ENCODE results near the gene MAU2. TPM values are rescaled to one million over a fixed set of nuclear protein-coding genes. Genes with fewer than 3 reads are reported as not detected.

The MAU2 gene
- total RNA-seq, 1 donor from 2014 or later = 37.0 TPM

DNA sequence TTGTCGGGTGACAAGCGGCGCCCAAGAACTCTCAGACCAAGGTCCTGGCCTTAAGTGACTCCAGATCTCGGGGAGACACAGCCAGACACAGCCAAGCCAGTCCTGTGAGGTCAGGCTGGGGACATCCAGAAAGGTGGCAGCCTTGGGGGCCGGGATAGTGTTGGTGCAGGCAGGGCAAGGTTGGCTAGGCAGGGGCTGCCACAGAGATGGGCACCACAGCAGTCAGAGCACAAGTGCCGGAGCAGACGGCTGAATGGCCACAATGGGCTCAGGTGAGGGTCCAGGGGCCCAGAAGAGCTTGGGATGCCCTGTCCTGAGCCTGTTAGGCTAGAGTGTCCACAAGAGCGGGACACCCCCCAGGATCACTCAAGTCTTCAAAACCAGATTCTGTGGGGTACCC, 32.2 kb downstream of the MAU2 start:
- H3K27ac ChIP-seq (ENCODE audit: low read depth, low read length) = no peak overlapping the region
- no peaks in the 10 kb centered on the region for H3K4me1 ChIP-seq (ENCODE audit: insufficient read depth, low read length)
- H3K4me3 Mint-ChIP-seq (ENCODE audit: unreplicated experiment) = no peak overlapping the region
- no peaks in the 10 kb centered on the region for H3K4me1 Mint-ChIP-seq (ENCODE audit: low read depth, unreplicated experiment)
- no peaks in the 10 kb centered on the region for H4K20me1 ChIP-seq (ENCODE audit: insufficient read depth, low read length)
- no peaks in the 10 kb centered on the region for H3K27me3 Mint-ChIP-seq (ENCODE audit: low read depth, unreplicated experiment)
- TF ChIP-seq, protein P1, sequence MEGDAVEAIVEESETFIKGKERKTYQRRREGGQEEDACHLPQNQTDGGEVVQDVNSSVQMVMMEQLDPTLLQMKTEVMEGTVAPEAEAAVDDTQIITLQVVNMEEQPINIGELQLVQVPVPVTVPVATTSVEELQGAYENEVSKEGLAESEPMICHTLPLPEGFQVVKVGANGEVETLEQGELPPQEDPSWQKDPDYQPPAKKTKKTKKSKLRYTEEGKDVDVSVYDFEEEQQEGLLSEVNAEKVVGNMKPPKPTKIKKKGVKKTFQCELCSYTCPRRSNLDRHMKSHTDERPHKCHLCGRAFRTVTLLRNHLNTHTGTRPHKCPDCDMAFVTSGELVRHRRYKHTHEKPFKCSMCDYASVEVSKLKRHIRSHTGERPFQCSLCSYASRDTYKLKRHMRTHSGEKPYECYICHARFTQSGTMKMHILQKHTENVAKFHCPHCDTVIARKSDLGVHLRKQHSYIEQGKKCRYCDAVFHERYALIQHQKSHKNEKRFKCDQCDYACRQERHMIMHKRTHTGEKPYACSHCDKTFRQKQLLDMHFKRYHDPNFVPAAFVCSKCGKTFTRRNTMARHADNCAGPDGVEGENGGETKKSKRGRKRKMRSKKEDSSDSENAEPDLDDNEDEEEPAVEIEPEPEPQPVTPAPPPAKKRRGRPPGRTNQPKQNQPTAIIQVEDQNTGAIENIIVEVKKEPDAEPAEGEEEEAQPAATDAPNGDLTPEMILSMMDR (IDR thresholded peaks at IDR 0.05; ENCODE audit: insufficient read depth, low read depth, low read length) = no peak
- TF ChIP-seq EZH2 (IDR thresholded peaks at IDR 0.05; ENCODE audit: insufficient read depth, low read length) = no peak
- FAIRE-seq (no peak), DNase-seq (ENCODE audit: low read depth) (no peak)
- H3K4me2 ChIP-seq (ENCODE audit: low read length) = no peak overlapping the region
- H3K36me3 ChIP-seq (ENCODE audit: insufficient read depth, low read length) = peaks cover 17% of the 10 kb centered on the region
- H3K9me3 ChIP-seq (ENCODE audit: insufficient read depth, low read depth, low read length) = no peaks in the 10 kb centered on the region
- H3K36me3 Mint-ChIP-seq (ENCODE audit: low read depth, unreplicated experiment) = peaks cover 7% of the 10 kb centered on the region
- no peaks in the 10 kb centered on the region for H3K9me3 Mint-ChIP-seq (ENCODE audit: unreplicated experiment)
- H3K9ac ChIP-seq (ENCODE audit: low read length) = no peak overlapping the region
- no peaks in the 10 kb centered on the region for H3K79me2 ChIP-seq (ENCODE audit: insufficient read depth, low read length)
- no peak overlapping the region for H3K27ac Mint-ChIP-seq (ENCODE audit: unreplicated experiment)
- no peaks in the 10 kb centered on the region for H3K27me3 ChIP-seq (ENCODE audit: insufficient read depth, low read length)
- no peak overlapping the region for H2AFZ ChIP-seq (ENCODE audit: low read depth, low read length)
- no peak overlapping the region for H3K4me3 ChIP-seq (ENCODE audit: insufficient read depth, low read depth, low read length)

DNA sequence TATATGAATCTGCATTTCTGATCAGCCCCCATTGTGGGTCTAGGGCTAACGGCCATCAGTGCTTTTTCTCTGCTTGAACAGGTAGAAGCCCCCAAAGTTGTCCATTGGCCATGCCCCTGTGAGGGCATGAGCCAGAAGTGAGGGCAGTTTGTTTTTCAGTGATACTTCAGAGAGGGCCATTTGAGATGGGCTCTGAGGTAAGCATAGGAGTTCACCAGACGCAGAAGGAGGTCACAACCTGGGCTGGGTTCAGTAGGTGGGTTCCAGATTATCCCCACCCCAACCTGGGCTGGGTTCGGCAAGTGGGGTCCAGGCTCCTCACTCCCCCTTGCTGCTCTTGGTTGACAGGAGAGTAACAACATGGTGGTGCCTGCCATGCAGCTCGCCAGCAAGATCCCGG, 33.4 kb downstream of the MAU2 start:
- Histone ChIP-seq H3K9ac (ENCODE audit: low read length) (no peak overlapping the region), H3K4me3 (ENCODE audit: insufficient read depth, low read depth, low read length) (no peak overlapping the region), H3K4me2 (ENCODE audit: low read length) (no peak overlapping the region), H3K79me2 (ENCODE audit: insufficient read depth, low read length) (no peaks in the 10 kb centered on the region), H3K36me3 (ENCODE audit: insufficient read depth, low read length) (peaks cover 17% of the 10 kb centered on the region), H3K9me3 (ENCODE audit: insufficient read depth, low read depth, low read length) (no peaks in the 10 kb centered on the region), H3K27ac (ENCODE audit: low read depth, low read length) (no peak overlapping the region), H3K27me3 (ENCODE audit: insufficient read depth, low read length) (no peaks in the 10 kb centered on the region), H4K20me1 (ENCODE audit: insufficient read depth, low read length) (no peaks in the 10 kb centered on the region), H2AFZ (ENCODE audit: low read depth, low read length) (no peak overlapping the region), H3K4me1 (ENCODE audit: insufficient read depth, low read length) (no peaks in the 10 kb centered on the region)
- Mint-ChIP-seq H3K4me1 (ENCODE audit: low read depth, unreplicated experiment) (no peaks in the 10 kb centered on the region), H3K4me3 (ENCODE audit: unreplicated experiment) (no peak overlapping the region), H3K36me3 (ENCODE audit: low read depth, unreplicated experiment) (peaks cover 7% of the 10 kb centered on the region), H3K27me3 (ENCODE audit: low read depth, unreplicated experiment) (no peaks in the 10 kb centered on the region), H3K9me3 (ENCODE audit: unreplicated experiment) (no peaks in the 10 kb centered on the region), H3K27ac (ENCODE audit: unreplicated experiment) (no peak overlapping the region)
- FAIRE-seq (no peak), DNase-seq (ENCODE audit: low read depth) (no peak)
- no peak for TF ChIP-seq EZH2 (IDR thresholded peaks at IDR 0.05; ENCODE audit: insufficient read depth, low read length)

DNA sequence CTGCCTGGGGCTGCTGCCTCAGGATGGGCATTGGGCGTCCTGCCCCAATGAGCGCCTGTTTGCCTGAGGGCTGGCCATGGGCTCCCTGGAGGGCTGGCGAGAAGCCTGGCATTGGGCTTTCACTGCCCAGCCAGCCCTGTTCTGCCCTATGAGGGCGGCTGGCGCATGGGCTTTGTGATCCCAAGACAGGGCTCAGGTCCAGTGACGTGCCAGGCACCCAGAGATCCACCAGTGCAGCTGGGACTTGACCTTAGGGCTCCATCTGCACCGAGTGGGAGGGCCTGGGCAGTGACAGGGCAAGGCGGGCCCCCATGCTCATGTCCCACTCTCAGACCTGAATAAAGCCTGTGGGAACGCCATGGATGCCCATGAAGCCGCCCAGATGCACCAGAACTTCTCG, 34.3 kb downstream of the MAU2 start:
- TF ChIP-seq EZH2 (IDR thresholded peaks at IDR 0.05; ENCODE audit: insufficient read depth, low read length) = no peak
- TF ChIP-seq, protein P1 (IDR thresholded peaks at IDR 0.05; ENCODE audit: insufficient read depth, low read depth, low read length) = no peak
- Mint-ChIP-seq H3K36me3 (ENCODE audit: low read depth, unreplicated experiment) (peaks cover 7% of the 10 kb centered on the region), H3K4me3 (ENCODE audit: unreplicated experiment) (no peak overlapping the region), H3K27me3 (ENCODE audit: low read depth, unreplicated experiment) (no peaks in the 10 kb centered on the region), H3K27ac (ENCODE audit: unreplicated experiment) (no peak overlapping the region), H3K4me1 (ENCODE audit: low read depth, unreplicated experiment) (no peaks in the 10 kb centered on the region), H3K9me3 (ENCODE audit: unreplicated experiment) (no peaks in the 10 kb centered on the region)
- H3K36me3 ChIP-seq (ENCODE audit: insufficient read depth, low read length) = peaks cover 14% of the 10 kb centered on the region
- no peaks in the 10 kb centered on the region for H3K9me3 ChIP-seq (ENCODE audit: insufficient read depth, low read depth, low read length)
- H3K4me1 ChIP-seq (ENCODE audit: insufficient read depth, low read length) = no peaks in the 10 kb centered on the region
- H3K4me2 ChIP-seq (ENCODE audit: low read length) = no peak overlapping the region
- H3K9ac ChIP-seq (ENCODE audit: low read length) = no peak overlapping the region
- no peaks in the 10 kb centered on the region for H3K79me2 ChIP-seq (ENCODE audit: insufficient read depth, low read length)
- no peak for DNase-seq (ENCODE audit: low read depth)
- H3K27me3 ChIP-seq (ENCODE audit: insufficient read depth, low read length) = no peaks in the 10 kb centered on the region
- H4K20me1 ChIP-seq (ENCODE audit: insufficient read depth, low read length) = no peaks in the 10 kb centered on the region
- no peak overlapping the region for H2AFZ ChIP-seq (ENCODE audit: low read depth, low read length)
- H3K27ac ChIP-seq (ENCODE audit: low read depth, low read length) = no peak overlapping the region
- FAIRE-seq = no peak
- no peak overlapping the region for H3K4me3 ChIP-seq (ENCODE audit: insufficient read depth, low read depth, low read length)
